ENCODE measurements around the gene PLD1.
"Not testable (repeated sequence)": the region's sequence is repeated elsewhere in the genome, so short reads cannot be mapped to it uniquely, and the experiment has no call there.

PLD1 gene

DNA sequence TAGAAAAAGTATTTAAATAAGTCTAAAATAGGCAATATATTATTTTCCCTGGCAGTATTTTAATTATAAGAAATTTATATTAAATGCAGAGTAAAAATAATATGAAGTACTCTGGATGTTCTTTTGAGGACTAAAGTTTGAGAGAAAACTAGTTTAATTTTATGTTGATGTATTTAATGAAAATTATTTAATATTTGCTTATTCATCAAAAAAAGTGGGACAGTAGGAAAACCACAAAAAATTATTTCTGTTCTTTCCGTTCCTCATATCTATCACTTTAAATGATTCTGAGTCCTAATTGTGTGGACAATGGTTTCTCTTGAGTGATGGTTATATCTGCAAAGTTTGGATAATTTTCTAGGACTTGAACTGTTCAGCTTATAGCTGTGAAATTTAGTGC, 202.8 kb downstream of the PLD1 start:
- DNase-seq: no peak

DNA sequence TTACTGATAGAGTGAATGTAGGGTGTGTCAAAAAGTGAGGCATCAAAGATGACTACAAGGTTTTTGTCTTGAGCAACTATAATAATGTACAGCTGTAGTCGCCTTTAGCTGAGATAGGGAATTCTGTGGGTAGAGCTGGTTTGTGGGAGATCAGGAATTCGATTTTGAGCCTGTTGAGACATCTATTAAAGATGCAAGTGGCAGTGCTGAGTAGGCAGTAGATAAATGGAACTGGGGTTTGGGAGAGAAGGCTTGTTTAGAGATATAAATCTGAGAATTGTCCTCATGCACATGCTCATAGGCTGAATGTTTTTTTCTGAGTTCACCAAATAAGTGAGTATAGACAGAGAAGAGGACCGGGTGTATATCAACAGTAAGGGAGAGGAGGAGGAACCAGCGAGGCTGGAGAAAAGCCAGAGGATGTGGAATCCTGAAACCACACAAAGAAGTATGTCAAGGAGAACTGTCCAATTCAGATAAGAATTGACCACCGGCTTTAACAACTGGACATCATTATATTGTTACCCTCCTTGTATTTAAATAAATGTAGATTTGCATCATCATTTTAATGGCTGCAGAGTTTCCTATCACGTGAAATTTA, 204.0 kb downstream of the PLD1 start:
- peak; percentile 5 for DNase-seq

DNA sequence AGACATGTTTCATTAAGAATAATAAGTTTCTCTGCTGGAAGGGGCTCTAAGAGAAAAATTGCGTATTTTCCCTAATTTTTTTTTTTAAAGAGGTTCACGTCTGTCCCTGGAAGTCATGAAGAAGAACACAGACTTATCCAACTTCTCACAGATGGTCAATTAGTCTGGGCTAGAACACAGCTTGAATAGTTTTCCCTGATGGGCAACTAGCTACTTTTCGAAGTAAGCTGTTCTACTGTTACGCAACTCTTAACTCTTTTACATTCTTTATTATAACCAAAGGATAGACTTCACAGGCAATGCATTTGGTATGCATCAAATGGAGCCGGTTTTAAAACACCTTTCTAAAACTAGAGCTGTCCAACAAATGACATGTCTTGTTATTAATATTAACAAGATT, 205.9 kb downstream of the PLD1 start:
- no peak for DNase-seq

DNA sequence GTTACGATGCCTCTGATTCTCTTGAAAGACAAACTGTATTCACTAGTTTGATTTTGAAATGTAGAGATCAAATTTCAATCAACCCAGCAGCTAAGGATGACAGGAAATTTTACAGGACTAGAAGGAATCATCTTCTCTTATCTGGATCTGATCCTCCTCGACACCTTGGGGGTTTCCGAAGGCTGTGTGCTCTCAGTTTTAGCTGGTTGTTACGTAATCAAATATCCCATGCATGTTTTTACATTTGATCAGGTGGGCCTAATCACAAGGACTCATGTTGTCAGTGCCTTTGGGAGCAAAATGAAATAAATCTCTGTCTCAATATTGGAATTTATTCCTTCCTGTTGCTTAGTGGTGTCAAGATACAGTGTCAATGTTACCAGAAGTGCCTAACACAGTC, 208.2 kb downstream of the PLD1 start:
- DNase-seq: no peak

DNA sequence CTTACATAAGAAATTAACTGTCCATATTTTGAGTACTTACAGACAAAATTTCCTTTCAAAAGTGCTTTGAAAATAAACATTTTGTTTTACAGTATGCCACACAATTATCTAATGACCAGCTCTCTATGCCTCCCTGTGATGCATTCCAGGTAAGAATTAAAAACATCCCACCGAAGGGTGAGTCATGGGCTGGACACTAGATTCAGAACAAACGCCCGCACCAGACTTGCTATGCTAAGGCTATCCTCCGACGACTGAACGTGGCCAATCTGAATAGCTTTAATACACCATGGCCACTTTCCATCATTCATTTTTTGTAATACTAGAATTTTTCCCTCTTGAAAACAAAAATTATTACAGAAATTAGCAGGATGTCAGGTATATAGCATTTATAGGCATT, 210.3 kb downstream of the PLD1 start:
- no peak for DNase-seq

DNA sequence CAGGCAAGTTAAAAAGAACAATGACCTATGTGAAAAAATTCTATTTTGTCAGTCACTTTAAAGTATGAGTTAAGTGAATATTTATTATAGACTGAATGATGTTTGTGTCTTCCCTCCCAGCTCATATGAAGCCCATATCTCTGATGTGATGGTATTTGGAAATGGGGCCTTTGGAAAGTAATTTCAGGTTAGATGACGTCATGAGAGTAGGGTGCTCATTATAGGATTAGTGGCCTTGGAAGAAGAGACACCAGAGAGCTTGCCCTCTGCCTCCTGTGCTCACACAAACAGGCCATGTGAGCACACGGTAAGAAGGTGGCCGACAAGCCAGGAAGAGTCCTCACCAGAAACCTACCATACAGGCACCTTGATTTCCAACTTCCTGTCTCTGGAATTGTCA, 211.3 kb downstream of the PLD1 start:
- DNase-seq: no peak

DNA sequence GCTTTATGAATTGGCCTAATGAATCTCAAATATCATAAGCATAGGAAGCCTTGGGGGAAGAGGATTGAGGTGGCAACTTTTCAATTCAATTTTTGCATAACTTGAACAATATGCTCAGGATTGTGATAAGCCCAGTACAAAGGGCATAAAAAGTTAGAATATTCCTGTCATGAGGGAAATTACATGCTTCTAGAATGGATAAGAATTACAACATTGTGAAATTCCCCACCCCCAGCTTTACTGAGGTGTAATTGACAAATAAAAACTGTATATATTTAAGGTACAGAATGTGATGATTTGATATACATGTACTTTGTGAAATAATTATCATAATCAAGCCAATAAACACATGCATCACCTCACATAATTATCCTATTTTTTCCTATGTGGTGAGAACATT, 217.5 kb downstream of the PLD1 start:
- no peak for DNase-seq

DNA sequence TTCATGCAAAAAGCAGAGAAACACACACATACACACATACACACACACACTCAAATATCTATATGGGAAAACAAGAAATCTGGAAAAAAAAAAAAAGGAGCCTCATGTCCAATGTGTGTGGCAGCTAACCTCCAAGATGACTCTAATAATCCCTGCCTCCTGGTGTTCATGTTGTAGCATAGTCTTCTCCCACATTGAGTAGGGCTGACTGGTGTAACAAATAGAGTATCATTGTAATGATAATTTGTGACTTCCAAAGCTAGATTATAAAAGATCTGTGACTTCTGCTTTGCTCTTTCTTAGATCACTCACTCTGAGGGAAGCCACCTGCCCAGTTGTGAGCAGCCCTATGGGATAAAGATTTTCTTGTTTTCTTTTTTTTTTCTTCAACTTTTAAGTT, 219.2 kb downstream of the PLD1 start:
- DNase-seq: no peak

DNA sequence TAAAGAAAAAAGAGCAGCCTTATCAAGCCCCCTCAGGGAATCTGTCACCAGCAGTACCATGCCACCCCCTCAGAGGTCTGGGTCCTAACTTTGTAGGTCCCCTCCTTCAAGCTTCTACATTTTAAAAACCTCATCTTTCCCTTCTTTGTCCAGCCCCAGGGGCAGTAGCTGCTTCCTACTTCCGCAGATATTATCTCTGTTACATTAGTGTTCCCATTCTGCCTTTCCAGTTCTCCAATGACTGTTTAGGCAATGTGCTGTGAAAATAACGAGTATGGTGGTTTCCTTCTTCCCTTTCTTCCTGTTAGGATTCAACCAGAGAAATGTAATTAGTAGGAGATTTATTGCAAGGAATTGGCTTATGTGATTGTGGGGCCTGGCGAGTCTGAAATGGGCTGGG, 224.0 kb downstream of the PLD1 start:
- no peak for DNase-seq

DNA sequence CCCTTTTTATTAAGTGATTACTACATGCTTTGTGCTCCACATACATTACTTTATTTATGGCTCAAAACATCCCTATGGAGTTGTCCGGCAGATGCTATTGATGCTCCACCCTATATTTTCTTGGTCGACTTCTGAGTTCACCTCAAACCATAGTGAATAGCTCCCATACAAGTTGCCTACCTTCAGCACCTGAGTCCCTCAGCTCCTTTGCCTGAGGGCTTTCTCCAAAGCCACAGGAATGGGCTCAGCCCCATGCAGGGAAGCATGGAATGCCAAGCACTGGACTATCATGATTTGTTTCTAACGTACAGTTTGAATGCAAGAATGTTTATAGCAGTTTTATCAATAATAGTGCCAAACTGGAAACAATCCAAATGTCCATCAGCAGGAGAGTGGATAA, 225.2 kb downstream of the PLD1 start:
- DNase-seq: no peak

DNA sequence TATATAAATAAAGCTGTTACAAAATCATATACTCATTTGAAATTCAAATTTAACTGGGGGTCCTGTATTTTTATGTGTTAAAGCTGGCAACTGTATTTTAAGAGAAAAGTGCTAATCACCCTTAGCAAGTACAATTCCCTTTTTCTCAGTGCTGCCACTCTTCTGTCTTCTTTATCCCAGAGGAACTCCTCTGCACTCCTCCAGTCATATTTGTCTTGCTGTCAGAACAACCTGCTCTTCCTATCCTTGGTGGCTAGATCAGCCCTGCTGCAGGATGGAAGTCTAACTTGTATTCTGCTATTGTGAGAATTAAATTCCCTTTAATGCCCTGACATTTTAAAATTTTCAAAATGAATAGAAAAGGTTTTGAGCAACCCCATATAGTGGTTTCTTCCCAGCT, 226.2 kb downstream of the PLD1 start:
- DNase-seq: no peak

DNA sequence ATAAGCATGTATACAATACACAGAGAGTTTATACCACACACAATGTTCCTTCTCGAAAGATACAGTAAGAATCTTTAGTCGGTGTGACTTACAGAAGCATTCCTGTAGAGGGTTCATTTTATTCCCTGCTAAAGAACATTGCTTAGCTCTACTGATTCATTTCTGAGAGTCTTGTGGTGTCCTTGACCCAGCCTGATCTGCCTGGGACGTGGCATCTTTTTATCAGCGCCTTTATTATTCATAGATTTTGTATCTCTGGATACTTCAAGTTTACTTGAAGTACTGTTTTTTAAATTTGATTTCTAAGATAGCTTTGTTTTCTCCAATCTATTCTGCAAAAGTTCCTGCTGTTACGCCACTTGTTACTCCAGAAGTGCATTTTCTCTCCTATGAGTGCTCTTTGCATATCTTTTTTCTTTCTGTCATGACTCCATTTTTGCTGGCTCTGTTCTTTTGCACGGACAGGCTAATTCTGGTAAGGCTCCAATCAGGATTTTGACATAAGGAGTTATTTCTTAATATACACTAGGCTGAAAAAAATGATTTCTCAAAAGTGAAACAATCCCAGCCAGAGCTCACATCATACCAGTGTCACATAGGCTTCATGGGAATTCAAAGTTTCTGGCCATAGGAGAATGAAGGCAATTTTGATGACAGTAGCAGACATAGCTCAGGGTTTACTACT, 235.6 kb downstream of the PLD1 start:
- no peak for DNase-seq

DNA sequence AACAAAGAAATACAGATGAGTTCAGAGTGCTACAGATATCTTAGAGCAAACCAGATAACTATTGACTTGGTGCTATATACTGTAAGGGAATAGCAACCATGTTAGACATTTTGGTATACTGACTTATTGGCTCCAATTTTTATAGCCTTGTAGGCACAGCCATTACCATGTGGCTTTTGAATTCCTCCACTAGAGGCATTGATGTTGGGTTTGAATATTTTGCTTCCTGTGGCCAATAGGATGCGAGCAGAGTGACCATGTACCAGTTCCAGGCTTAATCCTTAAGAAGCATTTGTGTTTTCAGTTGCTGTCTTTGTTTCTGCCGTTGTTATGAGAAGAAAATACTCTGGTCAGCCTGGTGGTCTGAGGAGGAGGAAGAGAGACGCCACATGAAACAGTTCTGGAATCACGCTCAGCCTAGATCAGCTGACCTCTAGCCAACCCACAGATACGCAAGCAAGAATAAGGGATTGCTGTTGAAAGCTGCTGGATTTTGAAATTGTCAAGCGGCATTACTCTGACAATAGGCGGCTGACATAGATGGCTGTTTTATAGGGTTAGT, 240.6 kb downstream of the PLD1 start:
- no peak for DNase-seq

DNA sequence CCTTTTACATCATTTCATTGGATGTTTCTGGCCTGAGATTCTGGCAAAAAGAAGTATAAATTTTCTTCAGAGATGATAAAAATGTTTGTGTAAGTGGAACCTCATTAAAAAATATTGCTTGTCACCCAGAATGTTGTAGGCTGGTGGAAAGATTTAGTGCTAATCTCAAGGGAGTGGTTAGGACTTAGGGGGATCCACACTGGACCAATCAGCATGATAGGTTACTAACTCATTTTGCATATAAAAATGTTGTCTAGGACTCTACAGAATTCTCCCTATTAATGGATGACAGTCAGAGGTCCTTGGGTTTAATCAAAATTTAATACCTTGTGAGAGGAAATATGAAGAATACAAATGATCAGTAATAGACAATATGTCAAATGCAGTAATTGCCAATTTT, 241.5 kb downstream of the PLD1 start:
- no peak for DNase-seq

DNA sequence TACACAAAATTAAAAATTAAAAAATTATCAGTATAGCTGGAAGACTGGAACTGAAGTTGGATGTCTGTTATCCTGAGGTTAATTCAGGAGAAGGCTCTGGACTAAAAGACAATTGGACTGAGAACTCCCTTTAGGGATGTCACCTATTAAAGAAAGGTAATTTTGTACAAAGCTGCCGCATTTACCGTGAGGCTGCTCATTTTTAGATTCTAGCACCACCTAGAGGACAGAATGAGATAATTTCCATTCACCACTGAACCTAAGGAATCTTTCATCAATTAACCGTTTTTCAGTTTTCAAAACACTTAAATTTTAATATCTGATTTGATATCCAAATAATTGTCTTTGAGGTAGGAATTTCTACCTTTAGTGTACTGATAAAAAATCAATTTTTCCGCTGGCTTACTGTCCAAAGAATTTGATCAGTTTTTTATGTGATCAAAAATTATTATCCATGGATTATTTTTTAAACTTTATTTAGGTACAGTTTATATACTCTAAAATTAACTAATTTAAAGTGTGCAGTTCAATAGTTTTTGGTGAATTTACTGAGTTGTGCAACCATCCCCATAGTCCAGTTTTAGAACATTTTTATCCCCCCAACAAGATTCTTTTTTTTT, 243.4 kb downstream of the PLD1 start:
- DNase-seq: peak; percentile 35

DNA sequence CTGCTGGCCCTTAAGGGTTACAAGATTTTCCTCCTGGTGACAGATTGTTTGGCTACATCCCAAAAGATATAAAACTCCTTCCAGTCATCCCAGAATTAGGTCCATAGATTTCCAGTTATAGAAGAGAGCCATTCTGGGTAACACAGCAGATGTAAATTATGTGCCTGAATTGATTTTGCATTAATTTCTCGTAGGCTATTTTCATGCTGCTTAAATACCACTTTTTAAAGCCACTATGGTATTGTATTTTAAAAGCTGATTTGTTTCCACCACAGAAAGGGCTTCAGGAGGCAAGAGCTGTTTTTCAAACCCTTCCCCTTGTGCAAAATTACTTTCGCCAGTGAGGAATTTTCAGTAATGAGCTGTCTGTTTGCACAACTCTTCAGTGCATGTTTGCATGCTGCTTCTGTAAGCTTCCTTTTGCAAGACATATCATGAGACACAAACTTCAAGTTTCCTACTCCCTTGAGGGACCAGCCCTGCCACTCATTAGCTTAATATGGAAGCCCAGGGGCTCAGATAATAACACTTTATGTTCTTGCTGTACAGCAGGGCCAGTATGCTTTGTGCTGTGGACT, 244.7 kb downstream of the PLD1 start:
- no peak for DNase-seq

DNA sequence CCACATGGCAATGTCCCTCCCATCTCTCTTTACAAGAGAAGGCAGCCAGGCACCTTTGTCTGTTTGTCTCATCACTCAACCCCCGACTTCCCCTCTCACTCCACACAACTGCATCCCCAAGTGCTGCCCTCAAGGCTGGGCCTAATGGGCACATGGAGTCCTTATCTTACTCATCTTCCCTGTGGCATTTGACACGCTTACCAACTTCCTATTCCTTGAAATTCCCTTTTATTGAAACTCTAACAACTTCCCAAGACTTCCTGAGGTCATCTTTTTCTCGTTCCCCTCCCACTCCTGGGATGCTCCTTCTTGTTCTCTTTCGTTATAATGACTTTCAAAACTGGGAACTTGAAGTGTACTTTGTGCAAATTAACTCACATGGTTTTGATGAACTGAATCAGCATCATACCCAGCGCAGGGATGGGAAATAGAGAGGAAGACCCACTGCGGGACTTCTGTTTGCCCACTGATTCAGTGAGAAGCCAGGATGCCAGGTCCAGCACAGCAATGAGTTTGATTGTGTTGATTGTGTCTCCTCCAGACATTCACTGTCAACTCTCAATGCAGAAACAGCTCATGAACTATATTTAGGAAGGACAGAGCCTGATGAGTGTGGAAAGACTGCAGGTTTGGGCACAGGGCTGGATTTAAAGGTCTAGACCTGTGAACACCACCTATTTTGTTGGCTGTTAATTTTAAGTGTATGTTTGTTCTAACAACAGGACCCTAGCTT, 245.4 kb downstream of the PLD1 start:
- no peak for DNase-seq

DNA sequence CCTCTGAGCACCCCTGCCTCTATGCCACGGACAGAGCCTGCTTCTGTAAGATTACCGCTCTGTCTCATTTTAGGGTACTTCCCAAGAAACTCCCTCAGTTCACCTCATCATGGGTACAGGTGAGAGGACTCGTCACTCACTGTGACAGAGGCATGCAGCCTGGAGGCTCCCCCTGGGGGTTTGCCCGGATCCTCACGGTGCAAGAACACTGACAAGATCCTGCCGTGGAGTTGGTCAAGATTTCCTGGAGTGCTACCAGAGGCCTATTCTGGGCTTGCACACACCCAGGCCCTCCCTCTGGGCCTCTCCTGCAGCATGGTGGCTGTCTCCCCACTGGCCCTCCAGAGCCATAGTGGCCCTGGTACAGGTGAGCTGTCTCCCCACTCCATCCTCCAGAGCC, 247.0 kb downstream of the PLD1 start:
- DNase-seq: no peak

DNA sequence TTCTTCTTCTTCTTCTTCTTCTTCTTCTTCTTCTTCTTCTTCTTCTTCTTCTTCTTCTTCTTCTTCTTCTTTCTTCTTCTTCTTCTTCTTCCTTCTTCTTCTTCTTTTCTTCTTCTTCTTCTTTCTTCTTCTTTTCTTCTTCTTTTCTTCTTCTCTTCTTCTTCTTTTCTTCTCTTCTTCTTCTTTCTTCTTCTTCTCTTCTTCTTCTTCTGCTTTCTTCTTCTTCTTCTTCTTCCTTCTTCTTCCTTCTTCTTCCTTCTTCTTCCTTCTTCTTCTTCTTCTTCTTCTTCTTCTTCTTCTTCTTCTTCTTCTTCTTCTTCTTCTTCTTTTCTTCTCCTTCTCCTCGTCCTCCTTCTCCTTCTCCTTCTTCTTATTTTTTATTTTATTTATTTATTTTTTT, 247.8 kb downstream of the PLD1 start:
- not testable (repeated sequence) for DNase-seq

DNA sequence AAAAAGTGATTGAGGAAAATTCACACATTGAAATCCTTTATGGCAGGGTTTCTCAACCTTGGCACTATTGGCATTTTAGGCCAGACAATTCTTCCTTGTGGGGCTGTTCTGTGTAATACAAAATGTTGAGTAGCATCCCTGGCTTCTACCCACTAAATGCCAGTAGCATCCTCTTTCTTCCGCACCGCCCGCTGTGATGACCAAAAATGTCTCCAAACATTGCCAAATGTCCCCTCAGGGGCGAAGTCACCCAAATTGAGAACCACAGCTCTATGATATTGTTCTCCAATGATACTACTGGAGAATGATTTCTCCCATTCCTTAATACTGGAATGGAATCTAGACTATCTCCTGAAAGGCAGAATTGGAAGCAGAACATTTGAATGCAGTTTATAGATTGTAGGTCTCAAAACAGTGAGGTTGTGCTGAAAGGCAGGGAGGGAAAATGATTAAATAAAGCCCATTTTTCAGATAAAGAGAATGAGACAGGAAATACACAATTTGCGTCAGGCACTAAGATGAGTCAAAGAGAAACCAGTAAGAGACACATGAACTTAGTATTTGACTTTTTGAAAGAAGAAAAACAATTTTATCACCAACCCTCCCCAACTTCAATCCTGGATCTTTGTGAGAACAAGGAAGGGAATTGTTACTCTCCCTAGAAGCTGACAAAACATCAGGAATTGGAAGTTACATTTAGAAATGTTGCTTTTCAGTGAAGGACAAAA, 248.5 kb downstream of the PLD1 start:
- no peak for DNase-seq

DNA sequence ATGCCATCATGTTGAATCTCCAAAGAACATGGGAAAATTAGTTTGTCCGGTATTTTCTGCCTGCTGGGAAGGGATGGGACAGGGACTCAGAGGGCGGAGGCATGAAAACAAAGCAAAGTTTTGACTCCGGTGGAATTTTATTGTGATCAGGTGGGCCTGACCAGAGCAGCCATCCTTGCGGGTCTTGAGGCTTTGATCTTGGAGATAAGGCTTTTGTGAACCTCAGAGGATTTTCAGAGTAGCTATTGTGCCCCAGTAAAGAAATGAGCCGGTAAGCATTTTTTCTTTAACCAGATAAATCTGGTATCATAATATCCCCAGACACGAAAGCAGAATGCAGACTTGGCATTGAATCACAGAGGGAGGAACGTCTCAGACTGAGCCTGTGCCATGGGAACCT, 250.7 kb downstream of the PLD1 start:
- no peak for DNase-seq

DNA sequence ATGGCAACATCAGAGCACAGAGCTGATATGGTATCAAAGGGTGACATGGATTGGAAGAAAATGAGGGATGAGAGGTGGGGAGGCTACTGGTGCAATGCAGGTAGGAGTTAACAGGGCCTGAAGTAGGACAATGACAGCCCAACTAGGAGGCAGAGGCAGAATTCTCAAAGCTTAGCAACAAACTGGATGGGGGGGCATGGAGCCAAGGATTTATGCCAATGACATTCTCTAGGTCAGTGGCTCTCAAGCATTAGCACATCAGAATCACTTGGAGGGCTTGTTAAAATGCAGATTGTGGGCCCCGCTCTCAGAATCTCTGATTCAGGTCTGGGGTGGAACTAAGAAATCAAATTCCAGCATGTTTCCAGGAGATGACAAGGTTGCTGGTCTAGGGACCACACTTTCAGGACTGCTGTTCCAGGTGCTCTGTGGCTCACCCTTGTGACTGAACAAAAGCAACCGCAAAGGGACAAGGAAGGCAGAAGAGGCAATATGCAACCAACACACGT, 252.0 kb downstream of the PLD1 start:
- no peak for DNase-seq
